Brain microvascular endothelial cell (primary cell): ENCODE data around the gene TUBA1B.

Experiments
- DNase-seq: peaks from one replicate; pipeline ENCODE4 v3.0.0-alpha.2; 2020
- H3K27ac ChIP-seq: fragments of 250-450 bp; sonication (Bioruptor Pico); 2 replicates; pipeline ENCODE4 v1.5.1; 2020; ENCODE audit warnings: mild to moderate bottlenecking, moderate library complexity
- H3K27me3 ChIP-seq: fragments of 250-450 bp; sonication (Bioruptor Pico); replicated peaks from 2 replicates; pipeline ENCODE4 v1.5.1; 2020; ENCODE audit warnings: mild to moderate bottlenecking
- H3K36me3 ChIP-seq: fragments of 250-450 bp; sonication (Bioruptor Pico); replicated peaks from 2 replicates; pipeline ENCODE4 v1.5.1; 2020; ENCODE audit warnings: mild to moderate bottlenecking
- H3K4me3 ChIP-seq: 2 replicates; pipeline ENCODE4 v1.5.1; 2011; ENCODE audit warnings: low read depth, mild to moderate bottlenecking, control low read depth, low read length, moderate library complexity
- CTCF ChIP-seq: IDR thresholded peaks from 2 replicates; pipeline ENCODE4 v1.5.1; 2011; ENCODE audit warnings: low read depth, mild to moderate bottlenecking, moderate library complexity, low read length, control low read depth, inconsistent platforms; ENCODE audit errors: missing control alignments
- in situ Hi-C: cut with HindIII; loops from 2 replicates; pipeline ENCODE4 v1.10.0; 2017; ENCODE audit warnings: low sequenced_read_pairs, low pct_ligation_motif_present

TUBA1B gene

GRCh38 chr12:49160399-49160798, 29.2 kb upstream of the TUBA1B start:
- no peak for DNase-seq
- TF ChIP-seq CTCF, result no peak
- H3K27ac ChIP-seq, result no peak overlapping the region
- no peaks in the 10 kb centered on the region for H3K27me3 ChIP-seq
- no peaks in the 10 kb centered on the region for H3K36me3 ChIP-seq
- in situ Hi-C loops, result no loop called here
- no peak overlapping the region for H3K4me3 ChIP-seq

GRCh38 chr12:49154221-49154620, 23.0 kb upstream of the TUBA1B start:
- Histone ChIP-seq H3K36me3 (no peaks in the 10 kb centered on the region), H3K27me3 (no peaks in the 10 kb centered on the region), H3K27ac (no peak overlapping the region), H3K4me3 (no peak overlapping the region)
- no peak for DNase-seq
- in situ Hi-C loops, result no loop called here
- no peak for TF ChIP-seq CTCF

GRCh38 chr12:49147384-49147783, 16.2 kb upstream of the TUBA1B start:
- H3K36me3 ChIP-seq, result no peaks in the 10 kb centered on the region
- no peaks in the 10 kb centered on the region for H3K27me3 ChIP-seq
- H3K4me3 ChIP-seq, result no peak overlapping the region
- TF ChIP-seq CTCF, result no peak
- in situ Hi-C loops, result no loop called here
- no peak for DNase-seq
- no peak overlapping the region for H3K27ac ChIP-seq

- H3K27me3 ChIP-seq, result no peaks in the 10 kb centered on the region
- H3K27ac ChIP-seq, result no peak overlapping the region
- no peaks in the 10 kb centered on the region for H3K36me3 ChIP-seq
- no peak for DNase-seq
- in situ Hi-C loops, result no loop called here
- no peak for TF ChIP-seq CTCF
- H3K4me3 ChIP-seq, result no peak overlapping the region
These were observed 15.2 kb upstream of the TUBA1B start for GRCh38 chr12:49146406-49146805.

GRCh38 chr12:49144384-49144783, 13.2 kb upstream of the TUBA1B start:
- H3K4me3 ChIP-seq, result no peak overlapping the region
- no peak for TF ChIP-seq CTCF
- no peak for DNase-seq
- H3K27ac ChIP-seq, result no peak overlapping the region
- in situ Hi-C loops, result no loop called here
- H3K27me3 ChIP-seq, result no peaks in the 10 kb centered on the region
- no peaks in the 10 kb centered on the region for H3K36me3 ChIP-seq

- Histone ChIP-seq H3K27ac (no peak overlapping the region), H3K27me3 (no peaks in the 10 kb centered on the region), H3K4me3 (no peak overlapping the region), H3K36me3 (no peaks in the 10 kb centered on the region)
- in situ Hi-C loops, result no loop called here
- DNase-seq, result no peak
- no peak for TF ChIP-seq CTCF
These were observed 7.8 kb upstream of the TUBA1B start for GRCh38 chr12:49138999-49139398.
